ENCODE measurements around the gene BMAL1. TPM values are rescaled to one million over a fixed set of nuclear protein-coding genes. Genes with fewer than 3 reads are reported as not detected.
A peak's percentile ranks its signal among the peaks of the same experiment; 100 is the strongest.

BMAL1 gene
- total and polyA plus RNA-seq, 5 donors: 6.5 to 23.4 (median 18.8) TPM

GRCh38 chr11:13318498-13319295 lies 41.1 kb downstream of the BMAL1 start:
- 31% methylated on average over 2 of the region's 2 CpGs for WGBS

GRCh38 chr11:13320688-13321087 lies 43.1 kb downstream of the BMAL1 start:
- intact Hi-C loops (cut with DNase I): no loop called here
- ATAC-seq (no peak), DNase-seq (no peak)
- no peak overlapping the region for H3K27ac ChIP-seq (ENCODE audit: low read length)
- H3K27me3 ChIP-seq (ENCODE audit: control insufficient read depth, insufficient read depth): no peaks in the 10 kb centered on the region
- WGBS: 85% methylated on average over 3 of the region's 3 CpGs
- H3K4me1 ChIP-seq (ENCODE audit: control insufficient read depth, insufficient read depth, low read length): peaks cover 8% of the 10 kb centered on the region
- H3K9me3 ChIP-seq (ENCODE audit: control insufficient read depth, low read length): no peaks in the 10 kb centered on the region
- H3K4me3 ChIP-seq (ENCODE audit: low read length): no peak overlapping the region

More at GRCh38 chr11:13318498-13319295, 41.1 kb downstream of the BMAL1 start:
- ATAC-seq (no peak), DNase-seq (no peak)
- Histone ChIP-seq H3K27me3 (ENCODE audit: control insufficient read depth, insufficient read depth) (no peaks in the 10 kb centered on the region), H3K4me1 (ENCODE audit: control insufficient read depth, insufficient read depth, low read length) (peaks cover 15% of the 10 kb centered on the region), H3K27ac (ENCODE audit: low read length) (no peak overlapping the region), H3K4me3 (ENCODE audit: low read length) (no peak overlapping the region), H3K9me3 (ENCODE audit: control insufficient read depth, low read length) (no peaks in the 10 kb centered on the region)
- intact Hi-C loops (cut with DNase I): no loop called here

- intact Hi-C loops (cut with DNase I): no loop called here
- no peak overlapping the region for H3K4me3 ChIP-seq (ENCODE audit: low read length)
- DNase-seq: no peak
- H3K27me3 ChIP-seq (ENCODE audit: control insufficient read depth, insufficient read depth): no peaks in the 10 kb centered on the region
- WGBS: 95% methylated on average over 2 of the region's 2 CpGs
- H3K9me3 ChIP-seq (ENCODE audit: control insufficient read depth, low read length): no peaks in the 10 kb centered on the region
- ATAC-seq: no peak
- peaks cover 4% of the 10 kb centered on the region for H3K4me1 ChIP-seq (ENCODE audit: control insufficient read depth, insufficient read depth, low read length)
- no peak overlapping the region for H3K27ac ChIP-seq (ENCODE audit: low read length)
Measured at GRCh38 chr11:13321431-13321830, 43.8 kb downstream of the BMAL1 start.

GRCh38 chr11:13324141-13324540 lies 46.6 kb downstream of the BMAL1 start:
- H3K4me1 ChIP-seq (ENCODE audit: control insufficient read depth, insufficient read depth, low read length): peaks cover 3% of the 10 kb centered on the region
- no peak overlapping the region for H3K27ac ChIP-seq (ENCODE audit: low read length)
- no peaks in the 10 kb centered on the region for H3K27me3 ChIP-seq (ENCODE audit: control insufficient read depth, insufficient read depth)
- no peak for DNase-seq
- intact Hi-C loops (cut with DNase I): no loop called here
- no peaks in the 10 kb centered on the region for H3K9me3 ChIP-seq (ENCODE audit: control insufficient read depth, low read length)
- no peak for ATAC-seq
- H3K4me3 ChIP-seq (ENCODE audit: low read length): no peak overlapping the region
- 82% methylated on average over 8 of the region's 8 CpGs for WGBS

GRCh38 chr11:13324709-13325108 lies 47.1 kb downstream of the BMAL1 start:
- Histone ChIP-seq H3K27ac (ENCODE audit: low read length) (no peak overlapping the region), H3K4me3 (ENCODE audit: low read length) (no peak overlapping the region), H3K4me1 (ENCODE audit: control insufficient read depth, insufficient read depth, low read length) (peaks cover 3% of the 10 kb centered on the region), H3K27me3 (ENCODE audit: control insufficient read depth, insufficient read depth) (no peaks in the 10 kb centered on the region), H3K9me3 (ENCODE audit: control insufficient read depth, low read length) (no peaks in the 10 kb centered on the region)
- ATAC-seq (no peak), DNase-seq (no peak)
- 51% methylated on average over 5 of the region's 5 CpGs for WGBS
- intact Hi-C loops (cut with DNase I): no loop called here

- intact Hi-C loops (cut with DNase I): no loop called here
- ATAC-seq: no peak
- no peak overlapping the region for H3K4me3 ChIP-seq (ENCODE audit: low read length)
- no peak for DNase-seq
- H3K4me1 ChIP-seq (ENCODE audit: control insufficient read depth, insufficient read depth, low read length): peaks cover 7% of the 10 kb centered on the region
- no peaks in the 10 kb centered on the region for H3K9me3 ChIP-seq (ENCODE audit: control insufficient read depth, low read length)
- WGBS: 70% methylated on average over 4 of the region's 4 CpGs
- H3K27me3 ChIP-seq (ENCODE audit: control insufficient read depth, insufficient read depth): no peaks in the 10 kb centered on the region
- H3K27ac ChIP-seq (ENCODE audit: low read length): no peak overlapping the region
Measured at GRCh38 chr11:13327421-13327820, 49.8 kb downstream of the BMAL1 start.

- 74% methylated on average over 5 of the region's 5 CpGs for WGBS
- intact Hi-C loops (cut with DNase I): no loop called here
- H3K9me3 ChIP-seq (ENCODE audit: control insufficient read depth, low read length): no peaks in the 10 kb centered on the region
- no peak overlapping the region for H3K27ac ChIP-seq (ENCODE audit: low read length)
- H3K27me3 ChIP-seq (ENCODE audit: control insufficient read depth, insufficient read depth): no peaks in the 10 kb centered on the region
- H3K4me3 ChIP-seq (ENCODE audit: low read length): no peak overlapping the region
- DNase-seq (no peak), ATAC-seq (no peak)
- peaks cover 7% of the 10 kb centered on the region for H3K4me1 ChIP-seq (ENCODE audit: control insufficient read depth, insufficient read depth, low read length)
Measured at GRCh38 chr11:13328286-13328685, 50.7 kb downstream of the BMAL1 start.

- Histone ChIP-seq H3K4me1 (ENCODE audit: control insufficient read depth, insufficient read depth, low read length) (peaks cover 9% of the 10 kb centered on the region), H3K4me3 (ENCODE audit: low read length) (no peak overlapping the region), H3K27ac (ENCODE audit: low read length) (peak overlapping the region; percentile 36), H3K27me3 (ENCODE audit: control insufficient read depth, insufficient read depth) (no peaks in the 10 kb centered on the region), H3K9me3 (ENCODE audit: control insufficient read depth, low read length) (no peaks in the 10 kb centered on the region)
- peak; percentile 74 to 89 for ATAC-seq
- no peak for DNase-seq
- intact Hi-C loops (cut with DNase I): loop anchor here in 1 of 4 donors (10.0 kb wide), 1 partner anchor 55 kb away; the partner anchor contains the start of gene BMAL1
- 68% methylated on average over 11 of the region's 11 CpGs for WGBS
Measured at GRCh38 chr11:13329670-13330356, 52.2 kb downstream of the BMAL1 start.

GRCh38 chr11:13332124-13332523 lies 54.5 kb downstream of the BMAL1 start:
- no peaks in the 10 kb centered on the region for H3K27me3 ChIP-seq (ENCODE audit: control insufficient read depth, insufficient read depth)
- peaks cover 9% of the 10 kb centered on the region for H3K4me1 ChIP-seq (ENCODE audit: control insufficient read depth, insufficient read depth, low read length)
- no peak for DNase-seq
- no peak overlapping the region for H3K4me3 ChIP-seq (ENCODE audit: low read length)
- no peaks in the 10 kb centered on the region for H3K9me3 ChIP-seq (ENCODE audit: control insufficient read depth, low read length)
- WGBS: 99% methylated on average over 1 of the region's 1 CpG
- no peak for ATAC-seq
- intact Hi-C loops (cut with DNase I): loop anchor here in 1 of 4 donors (10.0 kb wide), 1 partner anchor 57 kb away; the partner anchor contains the start of gene BMAL1
- no peak overlapping the region for H3K27ac ChIP-seq (ENCODE audit: low read length)

GRCh38 chr11:13333456-13333957 lies 55.9 kb downstream of the BMAL1 start:
- intact Hi-C loops (cut with DNase I): loop anchor here in 1 of 4 donors (10.0 kb wide), 1 partner anchor 59 kb away; the partner anchor contains the start of gene BMAL1
- no peak overlapping the region for H3K4me3 ChIP-seq (ENCODE audit: low read length)
- no peak for DNase-seq
- WGBS: 72% methylated on average over 7 of the region's 7 CpGs
- no peak overlapping the region for H3K27ac ChIP-seq (ENCODE audit: low read length)
- no peak for ATAC-seq
- H3K9me3 ChIP-seq (ENCODE audit: control insufficient read depth, low read length): no peaks in the 10 kb centered on the region
- no peaks in the 10 kb centered on the region for H3K27me3 ChIP-seq (ENCODE audit: control insufficient read depth, insufficient read depth)
- H3K4me1 ChIP-seq (ENCODE audit: control insufficient read depth, insufficient read depth, low read length): peaks cover 9% of the 10 kb centered on the region

Data from right cardiac atrium (tissue), 5 donors.